ENCODE measurements around the gene NOTCH1.

DNA sequence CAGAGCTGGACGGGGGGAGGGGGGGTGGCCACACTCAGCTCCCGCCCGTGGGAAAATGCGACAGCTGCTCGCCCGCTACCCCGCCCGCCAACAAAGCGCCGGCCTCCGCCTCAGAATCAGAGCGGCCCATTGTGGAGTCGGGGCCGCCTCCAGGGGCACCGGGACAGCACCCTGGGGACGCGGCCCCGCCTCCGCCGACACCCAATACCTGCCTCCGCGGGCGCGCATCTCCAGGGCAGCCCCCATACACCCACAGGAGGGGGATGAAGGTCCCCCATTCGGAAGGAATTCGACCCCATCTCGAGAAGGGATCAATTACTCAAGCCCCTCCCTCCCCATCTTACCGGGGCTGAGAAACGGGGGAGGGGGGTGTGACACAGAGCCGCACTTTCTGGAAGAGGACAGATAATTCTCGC lies 1.3 kb downstream of the NOTCH1 start:
- TF ChIP-seq CTCF (IDR thresholded peaks at IDR 0.05) (peak in 1 of 12 donors; percentile 2), POLR2A (IDR thresholded peaks at IDR 0.05) (peak in 1 of 2 donors; percentile 25)
